Progenitor cell of endocrine pancreas (in vitro differentiated cells): Measurements from ENCODE around the gene LRIT1. TPM values are rescaled to one million over a fixed set of nuclear protein-coding genes. Genes with fewer than 3 reads are reported as not detected.

Experiments
- DNase-seq: peaks from one replicate; pipeline ENCODE4 v3.0.0; 2021; ENCODE audit warnings: low spot score; ENCODE audit not compliant: unreplicated experiment
- H3K27ac Mint-ChIP-seq: 2 replicates; pipeline ENCODE4 v1.8.0; 2021; ENCODE audit warnings: mild to moderate bottlenecking, moderate library complexity, mixed read lengths
- H3K27me3 Mint-ChIP-seq: 2 replicates; pipeline ENCODE4 v1.8.0; 2021; ENCODE audit warnings: mixed read lengths
- H3K36me3 Mint-ChIP-seq: 2 replicates; pipeline ENCODE4 v1.8.0; 2022; ENCODE audit warnings: mixed read lengths; ENCODE audit not compliant: insufficient read depth
- H3K4me1 Mint-ChIP-seq: 2 replicates; pipeline ENCODE4 v1.8.0; 2021; ENCODE audit warnings: low read depth, mixed read lengths
- H3K4me3 Mint-ChIP-seq: 2 replicates; pipeline ENCODE4 v1.8.0; 2021; ENCODE audit warnings: low read depth, mild to moderate bottlenecking, moderate library complexity, mixed read lengths
- H3K9me3 Mint-ChIP-seq: 2 replicates; pipeline ENCODE4 v1.8.0; 2021; ENCODE audit warnings: low read depth, mixed read lengths
- CTCF ChIP-seq: fragments of 200-600 bp; sonication (generic); IDR thresholded peaks from one replicate; pipeline ENCODE4 v1.5.0; 2021; ENCODE audit warnings: antibody characterized with exemption, mild to moderate bottlenecking; ENCODE audit not compliant: unreplicated experiment
- total RNA-seq: library from RNA; stranded (reverse); gene quantifications from 2 replicates; pipeline ENCODE4 v1.2.1, GENCODE V29; 2021

The LRIT1 gene
- total RNA-seq, 1 donor from 2014 or later = not detected

GRCh38 chr10:84190621-84191020, 50.7 kb downstream of the LRIT1 start:
- Mint-ChIP-seq H3K36me3 (no peaks in the 10 kb centered on the region), H3K4me1 (no peaks in the 10 kb centered on the region), H3K27me3 (peaks cover 53% of the 10 kb centered on the region)

GRCh38 chr10:84188815-84189214, 52.5 kb downstream of the LRIT1 start:
- no peak overlapping the region for H3K4me3 Mint-ChIP-seq
- peaks cover 44% of the 10 kb centered on the region for H3K27me3 Mint-ChIP-seq
- H3K4me1 Mint-ChIP-seq = no peaks in the 10 kb centered on the region
- H3K27ac Mint-ChIP-seq = no peak overlapping the region
- no peak for DNase-seq
- no peak for TF ChIP-seq CTCF
- no peaks in the 10 kb centered on the region for H3K9me3 Mint-ChIP-seq
- no peaks in the 10 kb centered on the region for H3K36me3 Mint-ChIP-seq

More at GRCh38 chr10:84190621-84191020, 50.7 kb downstream of the LRIT1 start:
- Mint-ChIP-seq H3K9me3 (no peaks in the 10 kb centered on the region), H3K27ac (no peak overlapping the region), H3K4me3 (no peak overlapping the region)
- TF ChIP-seq CTCF = no peak
- DNase-seq = no peak

- no peak for TF ChIP-seq CTCF
- H3K27ac Mint-ChIP-seq = no peak overlapping the region
- no peak for DNase-seq
- H3K4me1 Mint-ChIP-seq = no peaks in the 10 kb centered on the region
- H3K9me3 Mint-ChIP-seq = no peaks in the 10 kb centered on the region
- peaks cover 16% of the 10 kb centered on the region for H3K27me3 Mint-ChIP-seq
- H3K36me3 Mint-ChIP-seq = no peaks in the 10 kb centered on the region
- no peak overlapping the region for H3K4me3 Mint-ChIP-seq
These were observed 55.7 kb downstream of the LRIT1 start for GRCh38 chr10:84185526-84186175.

DNA sequence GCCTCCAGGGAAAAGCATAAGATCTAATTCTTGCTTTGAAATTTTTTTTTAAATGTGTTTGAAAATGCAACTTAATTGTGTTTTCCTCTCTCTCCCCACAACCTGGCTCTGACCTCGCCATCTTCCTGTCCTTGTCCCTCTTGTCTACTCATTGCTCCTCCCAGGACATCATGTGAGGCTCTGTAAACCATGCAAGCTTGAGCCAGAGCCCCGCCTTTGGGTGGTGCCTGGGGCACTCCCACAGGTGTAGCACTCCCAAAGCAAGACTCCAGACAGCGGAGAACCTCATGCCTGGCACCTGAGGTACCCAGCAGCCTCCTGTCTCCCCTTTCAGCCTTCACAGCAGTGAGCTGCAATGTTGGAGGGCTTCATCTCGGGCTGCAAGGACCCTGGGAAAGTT, 56.8 kb downstream of the LRIT1 start:
- H3K27me3 Mint-ChIP-seq = peaks cover 12% of the 10 kb centered on the region
- no peaks in the 10 kb centered on the region for H3K36me3 Mint-ChIP-seq
- no peak overlapping the region for H3K4me3 Mint-ChIP-seq
- no peaks in the 10 kb centered on the region for H3K9me3 Mint-ChIP-seq
- H3K27ac Mint-ChIP-seq = no peak overlapping the region
- no peak for DNase-seq
- H3K4me1 Mint-ChIP-seq = no peaks in the 10 kb centered on the region
- TF ChIP-seq CTCF = no peak

GRCh38 chr10:84181631-84182030, 59.7 kb downstream of the LRIT1 start:
- no peak for DNase-seq
- H3K36me3 Mint-ChIP-seq = no peaks in the 10 kb centered on the region
- peaks cover 3% of the 10 kb centered on the region for H3K4me1 Mint-ChIP-seq
- H3K4me3 Mint-ChIP-seq = no peak overlapping the region
- H3K27me3 Mint-ChIP-seq = peaks cover 5% of the 10 kb centered on the region
- H3K27ac Mint-ChIP-seq = no peak overlapping the region
- no peaks in the 10 kb centered on the region for H3K9me3 Mint-ChIP-seq
- no peak for TF ChIP-seq CTCF

Other genes with a start within 250 kb of the LRIT1 start
- gene GHITM, start 102.0 kb downstream of the LRIT1 start, total RNA-seq = 99.4 and 105 TPM in 2 replicates
- gene GPR15LG, start 67.7 kb downstream of the LRIT1 start, total RNA-seq = not detected in 2 replicates
- 0.31 and 0.96 TPM in 2 replicates for gene CDHR1, start 47.0 kb downstream of the LRIT1 start, total RNA-seq
- gene LRIT2, start 16.0 kb downstream of the LRIT1 start, total RNA-seq = not detected in 2 replicates
- gene RGR, start 3.5 kb upstream of the LRIT1 start, total RNA-seq = not detected in 2 replicates
- 44.9 and 49.6 TPM in 2 replicates for gene CCSER2, start 87.0 kb upstream of the LRIT1 start, total RNA-seq